OCI-LY3 (cell line): ENCODE measurements around the gene PARP8.
"Not testable (repeated sequence)": the region's sequence is repeated elsewhere in the genome, so short reads cannot be mapped to it uniquely, and the experiment has no call there.

ENCODE experiments used
- H2AFZ ChIP-seq: fragments of 200-600, 300-600 bp; shearing (Covaris generic); 2 replicates; pipeline ENCODE4 v1.6.0; 2014; ENCODE audit warnings: antibody characterized with exemption, low read depth, low read length
- H3K27ac ChIP-seq: fragments of 200-600, 300-600 bp; sonication (generic); 2 replicates; pipeline ENCODE4 v1.5.1; 2014; ENCODE audit warnings: mild to moderate bottlenecking, low read length, moderate library complexity, mixed read lengths
- H3K27me3 ChIP-seq: fragments of 200-600, 300-600 bp; sonication (generic); 2 replicates; pipeline ENCODE4 v1.6.1; 2014; ENCODE audit warnings: low read depth, low read length, mixed read lengths
- H3K36me3 ChIP-seq: fragments of 200-600, 300-600 bp; sonication (generic); replicated peaks from 2 replicates; pipeline ENCODE3; 2014; ENCODE audit warnings: low read depth, low read length, mixed read lengths
- H3K4me1 ChIP-seq: fragments of 300-600, 200-600 bp; sonication (generic); 2 replicates; pipeline ENCODE4 v1.6.1; 2014; ENCODE audit warnings: low read length, mixed read lengths
- H3K4me2 ChIP-seq: fragments of 200-600, 300-600 bp; sonication (generic); 2 replicates; pipeline ENCODE4 v1.6.1; 2014; ENCODE audit warnings: low read length, mixed read lengths
- H3K4me3 ChIP-seq: fragments of 300-600, 200-600 bp; sonication (generic); 2 replicates; pipeline ENCODE4 v1.5.1; 2014; ENCODE audit warnings: antibody characterized with exemption, mild to moderate bottlenecking, low read length, moderate library complexity
- H3K79me2 ChIP-seq: fragments of 300-600, 200-600 bp; shearing (Covaris generic); 2 replicates; pipeline ENCODE4 v1.6.1; 2014; ENCODE audit warnings: mild to moderate bottlenecking, low read length, mixed read lengths
- H3K9ac ChIP-seq: fragments of 300-600, 200-600 bp; shearing (Covaris generic); 2 replicates; pipeline ENCODE4 v1.6.0; 2014; ENCODE audit warnings: mild to moderate bottlenecking, low read length, moderate library complexity
- H3K9me3 ChIP-seq: fragments of 200-600, 300-600 bp; shearing (Covaris generic); 2 replicates; pipeline ENCODE4 v1.6.1; 2014; ENCODE audit warnings: low read length, mixed read lengths; ENCODE audit not compliant: insufficient read depth
- H4K20me1 ChIP-seq: fragments of 200-600, 300-600 bp; sonication (generic); 2 replicates; pipeline ENCODE4 v1.6.1; 2016; ENCODE audit warnings: low read length, mixed read lengths; ENCODE audit not compliant: insufficient read depth
- CTCF ChIP-seq: fragments of 200-600, 300-600 bp; sonication (generic); IDR thresholded peaks from 2 replicates; pipeline ENCODE4 v1.5.1; 2014; ENCODE audit warnings: antibody characterized with exemption, low read length, low read depth
- EZH2phosphoT487 ChIP-seq: fragments of 200-600 bp; shearing (Covaris generic); IDR thresholded peaks from 2 replicates; pipeline ENCODE4 v1.6.1; 2018; ENCODE audit warnings: antibody characterized with exemption, mixed run types, low read depth

Gene PARP8

GRCh38 chr5:50675385-50675784 lies 8.9 kb downstream of the PARP8 start:
- TF ChIP-seq CTCF (no peak), EZH2phosphoT487 (no peak)
- Histone ChIP-seq H3K4me1 (peaks cover 6% of the 10 kb centered on the region), H4K20me1 (no peaks in the 10 kb centered on the region), H3K4me3 (no peak overlapping the region), H3K9ac (no peak overlapping the region), H3K79me2 (peaks cover 10% of the 10 kb centered on the region; the same call in 1 of the 2 replicates), H3K36me3 (no peaks in the 10 kb centered on the region), H3K9me3 (no peaks in the 10 kb centered on the region), H3K27ac (no peak overlapping the region), H3K27me3 (no peaks in the 10 kb centered on the region), H3K4me2 (no peak overlapping the region), H2AFZ (no peak overlapping the region)

- H3K79me2 ChIP-seq, H2AFZ ChIP-seq, H3K4me2 ChIP-seq, H3K9ac ChIP-seq, H3K27ac ChIP-seq, H3K4me3 ChIP-seq, H4K20me1 ChIP-seq, H3K27me3 ChIP-seq, H3K36me3 ChIP-seq, H3K9me3 ChIP-seq, H3K4me1 ChIP-seq: not testable (repeated sequence)
Observed at GRCh38 chr5:50679554-50679953, 13.1 kb downstream of the PARP8 start.

- no peak overlapping the region for H3K27ac ChIP-seq
- H3K4me3 ChIP-seq: no peak overlapping the region
- H3K27me3 ChIP-seq: no peaks in the 10 kb centered on the region
- H3K36me3 ChIP-seq: no peaks in the 10 kb centered on the region
- H3K4me2 ChIP-seq: no peak overlapping the region
- no peak overlapping the region for H3K9ac ChIP-seq
- no peaks in the 10 kb centered on the region for H3K79me2 ChIP-seq
- no peaks in the 10 kb centered on the region for H3K9me3 ChIP-seq
- H2AFZ ChIP-seq: no peak overlapping the region
- no peaks in the 10 kb centered on the region for H3K4me1 ChIP-seq
- TF ChIP-seq CTCF: no peak
- TF ChIP-seq EZH2phosphoT487: no peak
- H4K20me1 ChIP-seq: no peaks in the 10 kb centered on the region
Observed at GRCh38 chr5:50684721-50685120, 18.3 kb downstream of the PARP8 start.

GRCh38 chr5:50687548-50687947 lies 21.1 kb downstream of the PARP8 start:
- no peaks in the 10 kb centered on the region for H4K20me1 ChIP-seq
- H3K27ac ChIP-seq: no peak overlapping the region
- H3K9ac ChIP-seq: no peak overlapping the region
- no peak overlapping the region for H3K4me2 ChIP-seq
- no peak overlapping the region for H3K4me3 ChIP-seq
- H3K4me1 ChIP-seq: peaks cover 11% of the 10 kb centered on the region
- no peaks in the 10 kb centered on the region for H3K79me2 ChIP-seq
- no peak for TF ChIP-seq CTCF
- TF ChIP-seq EZH2phosphoT487: no peak
- no peaks in the 10 kb centered on the region for H3K36me3 ChIP-seq
- H3K27me3 ChIP-seq: no peaks in the 10 kb centered on the region
- no peak overlapping the region for H2AFZ ChIP-seq
- H3K9me3 ChIP-seq: no peaks in the 10 kb centered on the region

- no peak for TF ChIP-seq CTCF
- TF ChIP-seq EZH2phosphoT487: no peak
- H3K4me3 ChIP-seq: no peak overlapping the region
- no peaks in the 10 kb centered on the region; the same call in 1 of the 2 replicates for H3K79me2 ChIP-seq
Observed at GRCh38 chr5:50691399-50692016, 25.1 kb downstream of the PARP8 start.

More at GRCh38 chr5:50691399-50692016, 25.1 kb downstream of the PARP8 start:
- no peak overlapping the region for H3K27ac ChIP-seq
- H3K27me3 ChIP-seq: no peaks in the 10 kb centered on the region
- H3K9me3 ChIP-seq: no peaks in the 10 kb centered on the region
- no peaks in the 10 kb centered on the region for H4K20me1 ChIP-seq
- H3K4me2 ChIP-seq: no peak overlapping the region
- H2AFZ ChIP-seq: no peak overlapping the region
- no peaks in the 10 kb centered on the region for H3K36me3 ChIP-seq
- no peak overlapping the region for H3K9ac ChIP-seq
- H3K4me1 ChIP-seq: peaks cover 17% of the 10 kb centered on the region
